HUES48 (cell line): ENCODE measurements around the gene TGM2.

Experiments used
- H3K27ac ChIP-seq: one replicate; pipeline ENCODE4 v1.7.0; 2013; ENCODE audit warnings: low read depth, low read length, inconsistent platforms
- H3K27me3 ChIP-seq: 2 replicates; pipeline ENCODE4 v1.6.1; 2013; ENCODE audit warnings: mild to moderate bottlenecking, low read length; ENCODE audit not compliant: control insufficient read depth, insufficient read depth
- H3K36me3 ChIP-seq: 2 replicates; pipeline ENCODE4 v1.6.1; 2013; ENCODE audit warnings: low read length; ENCODE audit not compliant: control insufficient read depth, insufficient read depth
- H3K4me1 ChIP-seq: 2 replicates; pipeline ENCODE4 v1.6.1; 2013; ENCODE audit warnings: mild to moderate bottlenecking, low read length; ENCODE audit not compliant: control insufficient read depth, insufficient read depth
- H3K4me3 ChIP-seq: 2 replicates; pipeline ENCODE4 v1.5.1; 2013; ENCODE audit warnings: mild to moderate bottlenecking, low read depth, low read length
- H3K9ac ChIP-seq: 2 replicates; pipeline ENCODE4 v1.6.1; 2013; ENCODE audit warnings: mild to moderate bottlenecking, low read depth, low read length, moderate library complexity
- H3K9me3 ChIP-seq: 2 replicates; pipeline ENCODE4 v1.6.1; 2013; ENCODE audit warnings: low read length; ENCODE audit not compliant: control insufficient read depth, insufficient read depth

The TGM2 gene

GRCh38 chr20:38208088-38208487 lies 43.0 kb upstream of the TGM2 start:
- Histone ChIP-seq H3K9me3 (no peaks in the 10 kb centered on the region), H3K4me1 (no peaks in the 10 kb centered on the region), H3K4me3 (no peak overlapping the region), H3K27me3 (no peaks in the 10 kb centered on the region), H3K27ac (no peak overlapping the region), H3K9ac (no peak overlapping the region), H3K36me3 (no peaks in the 10 kb centered on the region)

GRCh38 chr20:38207621-38208020 lies 42.6 kb upstream of the TGM2 start:
- Histone ChIP-seq H3K4me3 (no peak overlapping the region), H3K9ac (no peak overlapping the region), H3K9me3 (no peaks in the 10 kb centered on the region), H3K36me3 (no peaks in the 10 kb centered on the region), H3K4me1 (no peaks in the 10 kb centered on the region), H3K27me3 (no peaks in the 10 kb centered on the region), H3K27ac (no peak overlapping the region)

- H3K36me3 ChIP-seq = no peaks in the 10 kb centered on the region
- H3K9me3 ChIP-seq = no peaks in the 10 kb centered on the region
- no peaks in the 10 kb centered on the region for H3K4me1 ChIP-seq
- no peaks in the 10 kb centered on the region for H3K27me3 ChIP-seq
- no peak overlapping the region for H3K9ac ChIP-seq
- no peak overlapping the region for H3K4me3 ChIP-seq
- H3K27ac ChIP-seq = no peak overlapping the region
Observed at GRCh38 chr20:38205001-38205400, 39.9 kb upstream of the TGM2 start.

GRCh38 chr20:38203981-38204357 lies 38.9 kb upstream of the TGM2 start:
- H3K36me3 ChIP-seq = no peaks in the 10 kb centered on the region
- H3K4me1 ChIP-seq = no peaks in the 10 kb centered on the region
- no peak overlapping the region for H3K27ac ChIP-seq
- no peaks in the 10 kb centered on the region for H3K27me3 ChIP-seq
- H3K4me3 ChIP-seq = no peak overlapping the region
- no peaks in the 10 kb centered on the region for H3K9me3 ChIP-seq
- no peak overlapping the region for H3K9ac ChIP-seq

GRCh38 chr20:38203337-38203980 lies 38.4 kb upstream of the TGM2 start:
- Histone ChIP-seq H3K9ac (no peak overlapping the region), H3K36me3 (no peaks in the 10 kb centered on the region), H3K9me3 (no peaks in the 10 kb centered on the region), H3K4me3 (no peak overlapping the region), H3K4me1 (peaks cover 1% of the 10 kb centered on the region; the same call in 1 of the 2 replicates), H3K27me3 (no peaks in the 10 kb centered on the region), H3K27ac (no peak overlapping the region)

- Histone ChIP-seq H3K9me3 (no peaks in the 10 kb centered on the region), H3K4me3 (no peak overlapping the region), H3K27me3 (no peaks in the 10 kb centered on the region), H3K27ac (no peak overlapping the region), H3K4me1 (peaks cover 6% of the 10 kb centered on the region; the same call in 1 of the 2 replicates), H3K36me3 (no peaks in the 10 kb centered on the region), H3K9ac (no peak overlapping the region)
Observed at GRCh38 chr20:38202982-38203293, 37.9 kb upstream of the TGM2 start.

- no peak overlapping the region for H3K9ac ChIP-seq
- H3K36me3 ChIP-seq = no peaks in the 10 kb centered on the region
- peaks cover 12% of the 10 kb centered on the region; the same call in 1 of the 2 replicates for H3K4me1 ChIP-seq
- no peak overlapping the region for H3K27ac ChIP-seq
- no peaks in the 10 kb centered on the region for H3K27me3 ChIP-seq
- H3K9me3 ChIP-seq = no peaks in the 10 kb centered on the region
- no peak overlapping the region for H3K4me3 ChIP-seq
Observed at GRCh38 chr20:38202153-38202981, 37.3 kb upstream of the TGM2 start.

GRCh38 chr20:38201356-38201755 lies 36.3 kb upstream of the TGM2 start:
- H3K9me3 ChIP-seq = no peaks in the 10 kb centered on the region

GRCh38 chr20:38200646-38201045 lies 35.6 kb upstream of the TGM2 start:
- Histone ChIP-seq H3K9me3 (no peaks in the 10 kb centered on the region), H3K4me1 (peaks cover 12% of the 10 kb centered on the region; the same call in 1 of the 2 replicates), H3K27ac (no peak overlapping the region), H3K9ac (no peak overlapping the region), H3K27me3 (no peaks in the 10 kb centered on the region), H3K4me3 (no peak overlapping the region), H3K36me3 (no peaks in the 10 kb centered on the region)

More at GRCh38 chr20:38201356-38201755, 36.3 kb upstream of the TGM2 start:
- Histone ChIP-seq H3K36me3 (no peaks in the 10 kb centered on the region), H3K9ac (no peak overlapping the region), H3K27me3 (no peaks in the 10 kb centered on the region), H3K4me3 (no peak overlapping the region), H3K4me1 (peaks cover 12% of the 10 kb centered on the region; the same call in 1 of the 2 replicates), H3K27ac (no peak overlapping the region)

GRCh38 chr20:38199501-38200390 lies 34.7 kb upstream of the TGM2 start:
- Histone ChIP-seq H3K9me3 (no peaks in the 10 kb centered on the region), H3K4me3 (no peak overlapping the region), H3K9ac (no peak overlapping the region), H3K27me3 (no peaks in the 10 kb centered on the region), H3K36me3 (no peaks in the 10 kb centered on the region), H3K4me1 (peaks cover 12% of the 10 kb centered on the region; the same call in 1 of the 2 replicates), H3K27ac (no peak overlapping the region)
